Spleen (tissue), 13 donors: ENCODE measurements around the gene SETD4. TPM values are rescaled to one million over a fixed set of nuclear protein-coding genes. Genes with fewer than 3 reads are reported as not detected.

Experiments
- DNase-seq: peaks from one replicate; pipeline ENCODE4 v3.0.0-alpha.2; 2020
- H3K27ac ChIP-seq, 8 donors: fragments of 200-600 bp; sonication (generic) in 7 of 8; 1 replicate in 4 of 8; 2 replicates in 4 of 8; pipeline versions ENCODE4 v1.5.0 to v1.8.0; 2016 to 2021; ENCODE audit warnings: inconsistent platforms in 4 of 8, mild to moderate bottlenecking in 4 of 8, moderate library complexity in 1 of 8
- H3K27me3 ChIP-seq, 7 donors: fragments of 200-600 bp; sonication (generic) in 6 of 7; replicated peaks in 1 of 7; 1 replicate in 4 of 7; 2 replicates in 3 of 7; pipeline versions ENCODE4 v1.5.0 to v1.8.0; 2016 to 2021; ENCODE audit warnings: inconsistent platforms in 3 of 7, mild to moderate bottlenecking in 1 of 7
- H3K36me3 ChIP-seq, 6 donors: fragments of 200-600 bp; sonication (generic) in 5 of 6; 1 replicate in 4 of 6; 2 replicates in 2 of 6; pipeline versions ENCODE4 v1.5.0 to v1.8.0; 2016 to 2021; ENCODE audit warnings: inconsistent platforms in 2 of 6
- H3K4me1 ChIP-seq, 6 donors: fragments of 200-600 bp; sonication (generic) in 5 of 6; 1 replicate in 3 of 6; 2 replicates in 3 of 6; pipeline versions ENCODE4 v1.5.0 to v1.8.0; 2016 to 2021; ENCODE audit warnings: inconsistent platforms in 3 of 6
- H3K4me3 ChIP-seq, 8 donors: fragments of 200-600 bp; sonication (generic) in 7 of 8; 1 replicate in 4 of 8; 2 replicates in 4 of 8; pipeline versions ENCODE4 v1.5.0 to v1.8.0; 2016 to 2021; ENCODE audit warnings: inconsistent platforms in 4 of 8, mild to moderate bottlenecking in 4 of 8, moderate library complexity in 2 of 8
- H3K9me3 ChIP-seq, 8 donors: fragments of 200-600 bp; sonication (generic) in 7 of 8; 1 replicate in 4 of 8; 2 replicates in 4 of 8; pipeline versions ENCODE4 v1.5.0 to v1.8.0; 2016 to 2021; ENCODE audit warnings: inconsistent platforms in 4 of 8
- CTCF ChIP-seq, 11 experiments: fragments of 200-600 bp in 7 of 11; fragments of 450-650 bp in 4 of 11; sonication (generic) in 4 of 11; IDR thresholded peaks in 8 of 11; conservative IDR thresholded peaks in 3 of 11; 1 replicate in 7 of 11; 2 replicates in 4 of 11; pipeline versions ENCODE4 v1.4.0 to v1.8.0; 2016 to 2021; ENCODE audit warnings: antibody characterized with exemption in 11 of 11, inconsistent platforms in 4 of 11, mild to moderate bottlenecking in 1 of 11
- POLR2A ChIP-seq, 3 donors: fragments of 450-650 bp; IDR thresholded peaks; one replicate each; pipeline ENCODE4 v1.5.1; 2017; ENCODE audit warnings: antibody characterized with exemption in 3 of 3, mild to moderate bottlenecking in 1 of 3
- POLR2AphosphoS5 ChIP-seq, 3 donors: sonication (generic); formaldehyde crosslinking; IDR thresholded peaks; one replicate each; pipeline ENCODE4 v1.5.1; 2017; ENCODE audit warnings: antibody characterized with exemption in 3 of 3
- WGBS, 5 donors: extraction: QIAGEN DNeasy Blood & Tissue Kit in 3 of 5; methylation state at CpG; one replicate each; pipeline versions ENCODE4 v1.1.5 to v1.1.7; 2013 to 2018; 5-methylcytosine and 5-hydroxymethylcytosine counted together
- intact Hi-C: fragments of 100-400 bp; cut with DNase I; formaldehyde crosslinking; loops from one replicate; pipeline ENCODE4 v1.15.0; 2023; ENCODE audit warnings: low total_unique reads
- long read RNA-seq, 2 donors: transcript quantifications; one replicate each; lab custom pipeline, GENCODE V29; 2026
- polyA plus RNA-seq, 3 donors: library from polyadenylated mRNA; stranded (reverse); fragments of 200-250 nt; gene quantifications; one replicate each; pipeline ENCODE4 v1.2.1, GENCODE V29; 2013
- total RNA-seq, 7 donors: library from RNA; depleted of rRNA in 3 of 7; stranded (reverse); fragments of >200 nt in 3 of 7; fragmentation: NEBNext Ultra II Directional in 4 of 7; extraction: Animal tissue kit (Norgen Biotek cat#: 25700) in 4 of 7; gene quantifications; one replicate each; pipeline versions ENCODE4 v1.1.0 to v1.2.1, GENCODE V29; 2016 to 2021
- donor health status: healthy with polysubstance abuse.
- donor health status: DM: no; HTN: no; CAD: no; lungs with moderate emphysema.
- donor health status: DM: no; HTN: no; CAD: no.
- donor health status: Bipolar disorder and iron deficiency.
- donor health status: healthy.
- donor health status: DM: no; HTN: no; CAD: no.
- donor health status: DM: yes; HTN: yes; CAD: no.

The SETD4 gene
- total RNA-seq (10 to 100 TPM; 18.2 to 28.1 (median 23.2) TPM), polyA plus RNA-seq (1 to 10 TPM; 6.9 to 9.0 (median 9.0) TPM)
- long read RNA-seq, donor 1, partial matches to known transcripts = 0 of 2 reads
- long read RNA-seq, donor 1, other reads (novel, unspliced or antisense) = 0 of 2 reads
- long read RNA-seq, donor 2 = 0 reads

GRCh38 chr21:36060159-36060921 lies at the start of gene SETD4:
SETD4 (minus strand) TSS chr21:36060526; CDS start chr21:36058888, 1,638 bp downstream.
- H3K27ac ChIP-seq = peak within 1 kb of the TSS; percentile 86 to 97 (median 92)
- H3K4me1 ChIP-seq = peaks cover 8 to 38% (median 23%) of the 10 kb centered on the region in 6 donors
- no peaks in the 10 kb centered on the region for H3K27me3 ChIP-seq
- H3K9me3 ChIP-seq = no peaks in the 10 kb centered on the region
- peak within 1 kb of the TSS; percentile 72 to 99 (median 97) for H3K4me3 ChIP-seq
- 0 to 1% (median 1%) methylated on average over 51 to 57 of the region's 57 CpGs for WGBS, 5 donors
- peaks cover 0 to 34% (median 24%) of the 10 kb centered on the region in 6 donors for H3K36me3 ChIP-seq
- intact Hi-C loops = loop anchor here (5.0 kb wide), 1 partner anchor 52 kb away; no protein-coding TSS in a partner anchor
- peak in 1 of 11 experiments; percentile 5 for TF ChIP-seq CTCF (IDR thresholded peaks at IDR 0.05 in 8 of 11, conservative IDR thresholded peaks at IDR 0.05 in 3 of 11)
- peak; percentile 96 for TF ChIP-seq POLR2AphosphoS5 (IDR thresholded peaks at IDR 0.05)
- peak in 2 of 3 donors; percentile 47 to 76 for TF ChIP-seq POLR2A (IDR thresholded peaks at IDR 0.05)
- DNase-seq = peak; percentile 97

- H3K4me3 ChIP-seq = no peak overlapping the region
- intact Hi-C loops = loop anchor here (5.0 kb wide), 1 partner anchor 48 kb away; the partner anchor contains the start of gene SETD4
- H3K36me3 ChIP-seq = no peaks in the 10 kb centered on the region
- DNase-seq = no peak
- H3K27ac ChIP-seq = no peak overlapping the region
- peaks cover 0 to 15% (median under 1%) of the 10 kb centered on the region in 7 donors for H3K27me3 ChIP-seq
- TF ChIP-seq POLR2A (IDR thresholded peaks at IDR 0.05) = no peak
- no peak for TF ChIP-seq CTCF (IDR thresholded peaks at IDR 0.05 in 8 of 11, conservative IDR thresholded peaks at IDR 0.05 in 3 of 11)
- TF ChIP-seq POLR2AphosphoS5 (IDR thresholded peaks at IDR 0.05) = no peak
- no peaks in the 10 kb centered on the region for H3K9me3 ChIP-seq
- peaks cover under 1 to 32% (median 17%) of the 10 kb centered on the region in 6 donors for H3K4me1 ChIP-seq
- 92 to 98% (median 93%) methylated on average over 10 of the region's 10 CpGs for WGBS, 5 donors
These were observed 49.5 kb upstream of the SETD4 start for GRCh38 chr21:36109868-36110267.

- TF ChIP-seq POLR2A (IDR thresholded peaks at IDR 0.05) (no peak), CTCF (IDR thresholded peaks at IDR 0.05 in 8 of 11, conservative IDR thresholded peaks at IDR 0.05 in 3 of 11) (no peak), POLR2AphosphoS5 (IDR thresholded peaks at IDR 0.05) (no peak)
- intact Hi-C loops = no loop called here
- Histone ChIP-seq H3K27me3 (peaks cover 0 to 25% (median 5%) of the 10 kb centered on the region in 7 donors), H3K9me3 (no peaks in the 10 kb centered on the region), H3K4me1 (peaks cover 0 to 11% (median 2%) of the 10 kb centered on the region in 6 donors), H3K4me3 (no peak overlapping the region), H3K36me3 (no peaks in the 10 kb centered on the region), H3K27ac (no peak overlapping the region)
- DNase-seq = no peak
- 68 to 79% (median 70%) methylated on average over 4 of the region's 4 CpGs for WGBS, 5 donors
These were observed 45.1 kb upstream of the SETD4 start for GRCh38 chr21:36105327-36105842.
